IPS-NIHi11 (cell line): ENCODE results near the gene SLC38A8.

Experiments
- DNase-seq: peaks from one replicate; pipeline ENCODE4 v3.0.0; 2012; ENCODE audit warnings: mixed read lengths, low spot score

The SLC38A8 gene

GRCh38 chr16:84048871-84049270 lies 6.3 kb upstream of the SLC38A8 start:
- DNase-seq: no peak

- no peak for DNase-seq
Observed at GRCh38 chr16:84048270-84048669, 5.7 kb upstream of the SLC38A8 start.

GRCh38 chr16:84047626-84048025 lies 5.0 kb upstream of the SLC38A8 start:
- DNase-seq: no peak

- DNase-seq: no peak
Observed at GRCh38 chr16:84047206-84047605, 4.6 kb upstream of the SLC38A8 start.

- no peak for DNase-seq
Observed at GRCh38 chr16:84045818-84046470, 3.3 kb upstream of the SLC38A8 start.

GRCh38 chr16:84045001-84045817 lies 2.6 kb upstream of the SLC38A8 start:
- no peak for DNase-seq

- peak; percentile 67 for DNase-seq
Observed at GRCh38 chr16:84044118-84044488, 1.5 kb upstream of the SLC38A8 start.

- no peak for DNase-seq
Observed at GRCh38 chr16:84043486-84044117, 1.0 kb upstream of the SLC38A8 start.

GRCh38 chr16:84042879-84043485 lies 387 bp upstream of the SLC38A8 start:
- DNase-seq: peak; percentile 70

GRCh38 chr16:84041881-84042280 lies 714 bp downstream of the SLC38A8 start:
- no peak for DNase-seq

GRCh38 chr16:84040823-84041820 lies 1.5 kb downstream of the SLC38A8 start:
- no peak for DNase-seq

GRCh38 chr16:84040226-84040822 lies 2.3 kb downstream of the SLC38A8 start:
- DNase-seq: no peak

GRCh38 chr16:84039696-84040095 lies 2.9 kb downstream of the SLC38A8 start:
- DNase-seq: no peak

- DNase-seq: no peak
Observed at GRCh38 chr16:84038469-84038868, 4.1 kb downstream of the SLC38A8 start.

GRCh38 chr16:84036982-84037425 lies 5.6 kb downstream of the SLC38A8 start:
- DNase-seq: no peak

GRCh38 chr16:84036131-84036530 lies 6.5 kb downstream of the SLC38A8 start:
- no peak for DNase-seq

- DNase-seq: no peak
Observed at GRCh38 chr16:84034516-84034915, 8.1 kb downstream of the SLC38A8 start.

- no peak for DNase-seq
Observed at GRCh38 chr16:84033251-84034195, 9.1 kb downstream of the SLC38A8 start.

- peak; percentile 71 for DNase-seq
Observed at GRCh38 chr16:84032458-84033178, 10.0 kb downstream of the SLC38A8 start.
